HG03354 (cell line): ENCODE data around the gene IL20.

Source experiments
- ATAC-seq: cut with Tn5 transposase; IDR thresholded peaks from one replicate; pipeline ENCODE4 v1.9.1; 2021; ENCODE audit warnings: mild to moderate bottlenecking; ENCODE audit not compliant: unreplicated experiment, poor library complexity, severe bottlenecking

IL20 gene

GRCh38 chr1:206872139-206872538 is 6.7 kb downstream of the IL20 start:
- ATAC-seq = no peak

- no peak for ATAC-seq
These were observed 8.3 kb downstream of the IL20 start for GRCh38 chr1:206873603-206874188.

- ATAC-seq = no peak
These were observed 10.4 kb downstream of the IL20 start for GRCh38 chr1:206875752-206876377.

- ATAC-seq = no peak
These were observed 13.0 kb downstream of the IL20 start for GRCh38 chr1:206878456-206878855.

- ATAC-seq = no peak
These were observed 14.9 kb downstream of the IL20 start for GRCh38 chr1:206880314-206880713.

DNA sequence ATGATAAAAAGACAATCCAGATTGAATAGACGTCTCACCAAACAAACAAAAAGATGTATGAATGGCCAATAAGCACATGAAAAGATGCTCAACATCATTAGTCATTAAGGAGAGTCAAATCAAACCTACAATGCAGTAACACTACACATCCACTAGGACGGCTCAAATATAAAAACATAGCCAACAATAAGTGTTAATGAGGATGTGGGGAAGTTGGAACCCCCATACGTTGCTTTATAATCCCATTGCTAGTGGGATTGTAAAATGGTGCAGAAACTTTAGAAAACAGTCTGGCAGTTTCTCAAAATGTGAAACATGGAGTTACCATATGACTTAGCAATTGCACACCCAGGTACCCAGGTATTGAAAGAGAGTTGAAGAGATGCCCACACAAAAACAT is 17.1 kb downstream of the IL20 start:
- no peak for ATAC-seq

- no peak for ATAC-seq
These were observed 17.7 kb downstream of the IL20 start for GRCh38 chr1:206883160-206883559.

DNA sequence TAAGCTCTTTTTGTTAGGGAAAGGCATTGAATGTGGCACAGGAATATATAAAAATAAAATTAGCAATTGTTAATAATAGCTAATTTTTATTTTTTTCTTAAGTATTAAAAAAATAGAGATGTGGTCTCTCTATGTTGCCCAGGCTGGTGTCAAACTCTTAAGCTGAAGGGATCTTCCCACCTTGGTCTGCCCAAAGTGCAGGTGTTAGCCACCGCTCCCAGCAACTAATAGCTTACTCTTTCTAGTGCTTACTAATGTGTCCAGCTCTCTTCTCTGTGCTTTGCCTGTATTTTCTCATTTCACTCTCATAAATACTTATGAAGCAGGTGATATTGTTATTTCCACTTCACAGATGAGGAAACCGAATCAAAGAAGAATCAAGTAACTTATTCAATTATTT is 18.5 kb downstream of the IL20 start:
- ATAC-seq = no peak

- no peak for ATAC-seq
These were observed 20.1 kb downstream of the IL20 start for GRCh38 chr1:206885341-206886060.

DNA sequence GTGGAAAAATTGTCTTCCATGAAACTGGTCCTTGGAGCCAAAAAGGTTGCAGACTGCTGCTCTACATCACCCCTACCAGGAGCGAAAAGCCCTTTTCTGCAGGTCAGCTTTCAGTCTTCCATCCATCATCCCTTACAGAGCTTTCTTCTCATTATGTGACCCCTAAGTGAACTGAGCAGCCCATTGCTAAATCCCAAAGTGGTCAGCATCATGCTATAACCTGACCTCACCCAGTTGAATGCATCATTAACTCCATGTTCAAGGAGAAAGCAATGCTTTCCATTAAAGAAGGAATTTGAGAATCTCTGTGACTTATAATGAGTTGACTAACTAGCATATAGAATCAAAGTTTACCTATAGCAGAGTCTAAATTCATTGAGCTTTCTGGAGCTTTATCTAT is 21.4 kb downstream of the IL20 start:
- ATAC-seq = no peak

GRCh38 chr1:206887701-206888100 is 22.3 kb downstream of the IL20 start:
- no peak for ATAC-seq

DNA sequence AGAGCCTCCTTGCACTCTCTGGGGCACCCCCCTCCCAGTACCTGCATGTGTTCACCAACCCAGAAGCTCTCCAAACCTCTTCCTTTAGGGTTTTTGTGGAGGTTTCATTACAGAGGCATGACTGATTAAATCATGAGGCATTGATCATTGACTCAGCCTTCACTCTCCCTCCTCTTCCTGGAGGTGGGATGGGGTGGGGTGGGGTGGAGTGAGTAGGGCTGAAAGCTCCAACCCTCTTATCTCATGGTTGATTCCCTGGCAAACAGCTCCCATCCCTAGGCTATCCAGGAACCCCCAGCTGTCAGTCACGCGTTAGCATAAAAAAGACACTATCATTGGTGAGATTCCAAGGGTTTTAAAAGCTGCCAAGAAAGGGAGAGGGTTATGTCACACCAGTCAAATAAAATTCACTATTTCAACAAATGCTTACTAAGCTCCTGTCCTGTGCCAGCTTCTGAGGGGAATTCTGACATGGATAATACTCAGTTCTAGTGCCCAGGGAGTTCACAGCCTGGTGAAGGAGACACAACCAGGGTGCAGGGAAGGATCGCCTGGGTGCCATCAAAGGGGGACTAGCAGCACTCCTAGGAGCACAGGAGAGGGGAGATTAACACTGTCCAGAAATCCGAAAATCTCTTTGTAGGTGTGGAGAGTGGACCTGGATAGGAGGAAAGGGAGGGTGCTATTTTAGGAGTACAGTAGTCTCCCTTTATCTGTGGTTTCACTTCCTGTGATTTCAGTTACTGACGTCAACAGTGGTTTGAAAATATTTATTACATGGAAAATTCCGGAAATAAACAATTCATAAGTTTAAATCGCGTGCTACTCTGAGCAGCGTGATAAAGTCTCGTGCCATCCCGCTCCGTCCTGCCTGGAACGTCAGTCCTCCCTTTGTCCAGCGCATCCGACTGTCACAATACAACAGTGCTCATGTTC is 25.0 kb downstream of the IL20 start:
- ATAC-seq = no peak

GRCh38 chr1:206891412-206891811 is 26.0 kb downstream of the IL20 start:
- no peak for ATAC-seq

DNA sequence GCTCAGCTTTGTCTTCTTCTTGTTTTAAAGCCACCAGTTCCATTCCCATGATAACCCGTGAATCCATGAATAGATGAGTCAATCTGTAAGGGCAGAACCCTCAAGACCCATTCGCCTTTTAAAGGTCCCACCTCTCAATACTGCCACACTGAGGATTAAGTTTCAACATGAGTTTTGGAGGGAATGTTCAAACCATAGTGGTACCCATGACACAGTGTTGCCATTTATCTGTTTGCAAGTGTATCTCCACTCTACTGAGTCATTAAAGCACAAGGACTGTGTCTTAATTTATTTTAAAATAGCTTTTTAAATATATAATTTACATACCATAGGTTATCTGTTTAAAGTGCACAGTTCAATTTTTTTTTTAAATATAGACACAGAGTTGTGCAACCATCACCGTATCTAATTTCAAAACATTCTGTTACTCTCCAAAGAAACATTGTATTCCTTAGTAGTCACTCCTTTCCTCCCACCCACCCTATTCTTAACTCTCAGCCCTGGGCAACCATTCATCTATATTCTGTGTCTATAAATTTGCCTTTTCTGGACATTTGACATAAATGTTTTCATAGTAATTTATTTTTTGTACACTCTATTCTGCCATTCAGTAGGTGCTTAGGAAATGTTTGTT is 27.0 kb downstream of the IL20 start:
- no peak for ATAC-seq

DNA sequence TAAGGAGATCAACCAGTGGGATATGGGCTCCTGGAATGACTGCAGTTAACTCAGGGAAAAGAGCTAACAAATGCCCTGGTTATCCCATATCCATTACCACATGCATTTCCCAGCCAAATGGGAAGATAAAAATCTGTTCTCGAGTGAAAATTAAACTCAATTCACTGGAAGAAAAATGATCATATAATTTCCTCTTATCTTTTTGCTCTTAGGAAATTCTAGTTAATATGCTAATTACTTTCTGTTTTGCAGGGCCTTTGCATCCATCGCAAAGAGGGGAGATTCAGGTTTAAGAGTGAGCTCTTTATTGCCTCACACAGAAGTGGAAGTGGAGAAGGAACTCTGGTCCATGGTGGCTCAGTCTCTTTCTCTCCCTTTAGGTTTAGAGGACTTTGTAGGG is 28.0 kb downstream of the IL20 start:
- no peak for ATAC-seq

- ATAC-seq = no peak
These were observed 29.9 kb downstream of the IL20 start for GRCh38 chr1:206895325-206895724.

DNA sequence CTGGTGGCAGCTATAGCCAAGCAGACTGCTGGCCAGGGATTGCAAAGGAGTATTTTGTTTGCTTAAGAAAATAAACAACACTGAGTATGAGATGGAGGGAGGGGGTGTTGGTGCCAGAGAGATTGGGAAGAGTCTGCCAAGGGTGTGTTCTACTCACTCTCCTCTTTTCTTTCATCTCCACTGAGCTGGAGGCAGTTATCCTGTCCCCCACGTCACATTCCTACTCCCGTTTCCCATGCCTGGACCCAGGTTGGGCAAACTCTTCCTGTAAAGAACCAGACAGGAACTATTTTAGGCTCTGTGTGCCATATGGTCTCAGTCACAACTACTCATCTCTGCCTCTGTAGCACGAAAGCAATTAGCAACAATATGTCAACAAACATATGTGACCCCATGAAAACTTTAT is 30.4 kb downstream of the IL20 start:
- no peak for ATAC-seq

- ATAC-seq = no peak
These were observed 30.8 kb downstream of the IL20 start for GRCh38 chr1:206896261-206896660.

- no peak for ATAC-seq
These were observed 31.8 kb downstream of the IL20 start, which contains the start of gene IL24 for GRCh38 chr1:206897175-206897574. TSS of gene IL24 (plus strand) at chr1:206897443. CDS start at chr1:206897833, 390 bp downstream.
